Bronchial epithelial cell (primary cell): ENCODE data around the gene AKAP6. TPM values are rescaled to one million over a fixed set of nuclear protein-coding genes. Genes with fewer than 3 reads are reported as not detected.

Experiments
- DNase-seq: peaks from one replicate; pipeline ENCODE4 v3.0.0-alpha.2; 2010; ENCODE audit warnings: low read depth
- FAIRE-seq: peaks from 2 replicates; lab custom pipeline; 2011; peaks lifted over from hg19 to GRCh38; lab: Jason Lieb, UNC
- H3K27me3 ChIP-seq: 2 replicates; pipeline ENCODE4 v1.5.1; 2011; ENCODE audit warnings: low read length; ENCODE audit not compliant: control insufficient read depth, insufficient read depth
- H3K36me3 ChIP-seq: 2 replicates; pipeline ENCODE4 v1.5.1; 2011; ENCODE audit warnings: low read length; ENCODE audit not compliant: control insufficient read depth, insufficient read depth
- H3K4me3 ChIP-seq: 2 replicates; pipeline ENCODE4 v1.5.1; 2011; ENCODE audit warnings: mild to moderate bottlenecking, low read depth, low read length, control low read depth
- CTCF ChIP-seq: IDR thresholded peaks from 2 replicates; pipeline ENCODE4 v1.5.1; 2011; ENCODE audit warnings: mild to moderate bottlenecking, moderate library complexity, low read length, control low read depth, inconsistent platforms; ENCODE audit not compliant: insufficient read depth, severe bottlenecking
- total RNA-seq: library from RNA; depleted of rRNA; stranded (reverse); fragments of >200 nt; gene quantifications from 2 replicates; pipeline ENCODE4 v1.2.1, GENCODE V29; 2014

Gene AKAP6
- total RNA-seq, 1 donor from 2014 or later, result 4.2 TPM

- no peak overlapping the region for H3K4me3 ChIP-seq
- no peaks in the 10 kb centered on the region for H3K36me3 ChIP-seq
- no peaks in the 10 kb centered on the region for H3K27me3 ChIP-seq
- no peak for TF ChIP-seq CTCF
- no peak for FAIRE-seq
- DNase-seq, result no peak
Observed at GRCh38 chr14:32324601-32325000, 4.5 kb upstream of the AKAP6 start.

GRCh38 chr14:32327255-32327961 is 1.7 kb upstream of the AKAP6 start:
- FAIRE-seq (no peak), DNase-seq (no peak)
- no peak overlapping the region for H3K4me3 ChIP-seq
- no peaks in the 10 kb centered on the region for H3K36me3 ChIP-seq
- no peaks in the 10 kb centered on the region for H3K27me3 ChIP-seq
- no peak for TF ChIP-seq CTCF

GRCh38 chr14:32329690-32330285 is 690 bp downstream of the AKAP6 start:
- Histone ChIP-seq H3K4me3 (no peak overlapping the region), H3K27me3 (no peaks in the 10 kb centered on the region), H3K36me3 (no peaks in the 10 kb centered on the region)
- no peak for DNase-seq
- no peak for TF ChIP-seq CTCF
- no peak for FAIRE-seq

GRCh38 chr14:32330351-32331111 is 1.4 kb downstream of the AKAP6 start:
- Histone ChIP-seq H3K36me3 (no peaks in the 10 kb centered on the region), H3K27me3 (no peaks in the 10 kb centered on the region), H3K4me3 (no peak overlapping the region)
- no peak for TF ChIP-seq CTCF
- DNase-seq (no peak), FAIRE-seq (no peak)

GRCh38 chr14:32331206-32331605 is 2.1 kb downstream of the AKAP6 start:
- H3K36me3 ChIP-seq, result no peaks in the 10 kb centered on the region
- FAIRE-seq (no peak), DNase-seq (no peak)
- TF ChIP-seq CTCF, result no peak
- H3K27me3 ChIP-seq, result no peaks in the 10 kb centered on the region
- H3K4me3 ChIP-seq, result no peak overlapping the region
